GM12891 (cell line): ENCODE results near the gene ABHD17C.

Source experiments
- PAX5 ChIP-seq: IDR thresholded peaks from 2 replicates; pipeline ENCODE4 v1.6.1; 2011; ENCODE audit warnings: low read length, moderate library complexity, mild to moderate bottlenecking; ENCODE audit not compliant: insufficient read depth, severe bottlenecking
- POLR2A ChIP-seq: IDR thresholded peaks from 2 replicates; pipeline ENCODE4 v1.6.1; 2011; ENCODE audit warnings: low read depth, low read length, control low read depth
- POLR2AphosphoS5 ChIP-seq: IDR thresholded peaks from 2 replicates; pipeline ENCODE4 v1.6.1; 2011; ENCODE audit warnings: low read depth, low read length, control low read depth
- SPI1 ChIP-seq: IDR thresholded peaks from 2 replicates; pipeline ENCODE4 v1.6.1; 2011; ENCODE audit warnings: low read depth, low read length, control low read depth
- TAF1 ChIP-seq: IDR thresholded peaks from 2 replicates; pipeline ENCODE4 v1.6.1; 2011; ENCODE audit warnings: low read depth, low read length, control low read depth

DNA sequence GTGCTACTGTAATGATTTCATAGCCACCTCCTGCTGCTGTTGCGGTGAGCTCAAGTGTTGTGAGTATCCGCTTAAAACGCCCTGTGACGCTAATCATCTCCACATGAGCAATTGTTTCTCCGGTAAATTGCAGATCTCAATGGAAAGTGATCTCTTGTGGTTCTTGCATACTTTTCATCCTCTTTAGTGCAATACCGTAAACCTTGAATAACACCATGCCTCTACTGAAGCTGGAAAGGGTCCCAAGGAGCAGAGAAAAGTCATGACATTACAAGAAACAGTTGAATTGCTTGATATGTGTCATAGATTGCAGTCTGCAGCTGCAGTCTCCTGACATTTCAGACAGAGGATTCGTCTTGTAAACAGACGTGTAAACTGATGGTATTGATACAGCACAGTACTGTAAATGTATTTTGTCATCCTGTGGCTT lies 78.0 kb downstream of the ABHD17C start:
- TF ChIP-seq POLR2A: no peak
- no peak for TF ChIP-seq POLR2AphosphoS5
- TF ChIP-seq TAF1: no peak
- TF ChIP-seq PAX5: no peak
- no peak for TF ChIP-seq SPI1
